Measurements from ENCODE around the gene B4GALT6. TPM values are rescaled to one million over a fixed set of nuclear protein-coding genes. Genes with fewer than 3 reads are reported as not detected.

B4GALT6 gene
- total RNA-seq, 2 experiments from 2014 or later = 0.41 to 1.8 TPM

DNA sequence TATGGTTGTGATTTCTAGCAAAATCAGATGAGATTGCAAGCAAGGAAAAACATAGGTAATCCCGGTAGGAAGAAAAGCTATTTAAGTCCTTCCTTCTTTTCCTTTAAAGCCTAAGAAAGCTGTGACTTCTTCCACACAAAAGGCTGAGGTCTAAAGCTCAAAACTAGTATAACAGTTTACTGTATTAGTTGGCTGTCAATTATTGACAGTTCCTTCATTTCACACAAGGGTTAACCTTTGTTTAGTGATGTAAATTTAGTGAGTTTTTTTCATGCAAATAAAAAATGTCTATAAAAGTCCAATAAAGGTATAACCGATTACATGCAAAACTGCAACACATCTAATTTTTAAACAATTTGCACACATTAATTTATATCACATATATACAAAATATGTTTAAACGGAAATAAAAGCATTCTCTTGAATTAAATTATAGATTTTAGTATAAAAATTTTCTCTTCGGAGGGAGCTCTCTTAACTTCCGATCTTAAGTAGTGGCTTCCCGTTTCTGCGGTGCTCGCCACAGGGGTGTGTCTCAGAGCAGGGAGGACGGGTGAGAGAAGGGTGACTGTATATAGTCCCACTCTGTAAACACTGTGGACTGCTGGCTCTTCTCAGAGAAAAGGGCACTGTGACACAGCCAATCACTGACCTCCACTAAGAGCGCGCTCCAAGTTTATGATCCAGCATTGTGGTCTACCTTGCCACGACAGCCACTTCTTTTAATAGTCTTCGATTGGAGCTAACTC is 59.3 kb downstream of the B4GALT6 start:
- CTCF ChIA-PET = no interaction called here
- H3K4me1 Mint-ChIP-seq = no peaks in the 10 kb centered on the region

DNA sequence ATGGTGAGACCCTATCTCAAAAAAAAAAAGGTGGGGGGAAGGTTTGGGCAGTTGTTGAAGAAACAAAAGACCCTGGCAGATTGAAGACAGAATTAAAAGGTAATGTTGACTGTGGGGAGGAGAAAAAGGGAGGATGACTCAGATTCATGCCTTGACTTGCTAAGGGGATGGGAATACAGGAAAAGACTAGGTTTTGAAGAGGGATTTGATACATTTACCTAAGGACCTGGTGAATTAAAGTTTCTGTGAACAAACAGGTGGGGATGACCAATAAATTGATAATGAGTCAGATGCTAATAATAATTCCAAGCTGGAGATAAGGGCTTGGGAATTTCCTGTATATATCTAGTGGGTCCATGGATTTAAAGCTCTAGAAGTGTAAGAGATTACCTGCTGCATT is 65.1 kb downstream of the B4GALT6 start:
- CTCF ChIA-PET = no interaction called here
- H3K4me1 Mint-ChIP-seq = no peaks in the 10 kb centered on the region

More for the DNA sequence above, 59.3 kb downstream of the B4GALT6 start:
- Mint-ChIP-seq H3K4me3 (no peak overlapping the region), H3K27ac (no peak overlapping the region), H3K27me3 (peaks cover 2% of the 10 kb centered on the region), H3K9me3 (ENCODE audit: low read depth) (no peaks in the 10 kb centered on the region), H3K36me3 (no peaks in the 10 kb centered on the region)
- ATAC-seq (no peak), DNase-seq (no peak)

DNA sequence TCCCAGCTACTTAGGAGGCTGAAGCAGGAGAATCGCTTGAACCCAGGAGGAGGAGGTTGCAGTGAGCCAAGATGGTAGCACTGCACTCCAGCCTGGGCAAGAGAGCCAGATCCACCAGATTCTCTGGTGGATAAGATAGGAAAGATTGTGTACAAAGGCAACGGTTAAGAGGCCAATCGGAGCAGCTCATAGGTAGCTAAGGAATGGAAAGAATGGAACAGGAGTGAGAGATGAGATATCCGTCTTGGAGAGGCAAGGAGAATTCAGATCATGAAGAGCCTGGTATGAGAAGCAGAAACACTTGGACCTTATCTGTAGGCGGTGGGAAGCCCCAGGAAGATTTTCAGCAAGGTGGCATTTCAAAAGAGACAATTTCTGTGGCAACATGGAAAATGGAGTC is 65.6 kb downstream of the B4GALT6 start:
- H3K36me3 Mint-ChIP-seq = no peaks in the 10 kb centered on the region

More for the DNA sequence above, 65.1 kb downstream of the B4GALT6 start:
- Mint-ChIP-seq H3K27ac (no peak overlapping the region), H3K9me3 (ENCODE audit: low read depth) (no peaks in the 10 kb centered on the region), H3K36me3 (no peaks in the 10 kb centered on the region), H3K4me3 (no peak overlapping the region), H3K27me3 (peaks cover 8% of the 10 kb centered on the region)
- DNase-seq = no peak
- ATAC-seq = no peak

DNA sequence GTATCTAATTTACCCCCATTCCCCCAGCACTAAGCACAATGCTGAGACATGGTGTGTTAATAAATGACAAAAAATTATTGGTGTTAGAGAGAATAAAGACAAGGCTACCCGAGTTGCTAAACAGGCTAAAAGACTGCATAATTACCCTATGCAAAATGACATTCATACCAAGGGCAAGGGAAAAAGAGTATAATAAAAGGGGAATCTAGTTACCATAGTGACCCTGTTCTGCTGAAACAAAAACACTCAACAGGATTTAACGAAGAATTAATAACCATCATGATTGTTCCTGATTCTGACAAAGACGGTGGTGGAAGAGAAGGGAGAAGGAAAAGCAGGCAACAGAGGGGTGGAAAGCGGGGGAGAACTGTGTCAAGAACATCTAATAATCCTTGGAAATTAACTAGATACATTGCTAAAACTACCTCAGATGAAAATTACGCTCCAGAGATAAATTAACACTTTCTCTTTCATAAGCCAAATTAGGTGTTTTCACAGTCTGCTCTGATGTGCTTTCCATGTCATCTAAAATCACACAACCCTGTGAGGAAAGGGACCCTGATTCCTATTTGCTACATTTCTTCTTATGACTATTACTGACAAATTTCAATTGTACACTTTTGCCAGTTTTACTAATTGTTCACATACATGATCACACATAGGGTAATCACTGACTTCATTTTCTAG is 67.2 kb downstream of the B4GALT6 start:
- Mint-ChIP-seq H3K4me1 (no peaks in the 10 kb centered on the region), H3K4me3 (no peak overlapping the region), H3K27me3 (peaks cover 6% of the 10 kb centered on the region), H3K36me3 (no peaks in the 10 kb centered on the region), H3K27ac (no peak overlapping the region), H3K9me3 (ENCODE audit: low read depth) (no peaks in the 10 kb centered on the region)
- CTCF ChIA-PET = no interaction called here
- DNase-seq (no peak), ATAC-seq (no peak)

More for the DNA sequence above, 65.6 kb downstream of the B4GALT6 start:
- Mint-ChIP-seq H3K4me1 (no peaks in the 10 kb centered on the region), H3K9me3 (ENCODE audit: low read depth) (no peaks in the 10 kb centered on the region), H3K27ac (no peak overlapping the region), H3K4me3 (no peak overlapping the region), H3K27me3 (peaks cover 8% of the 10 kb centered on the region)
- ATAC-seq = no peak
- no peak for DNase-seq
- CTCF ChIA-PET = no interaction called here

DNA sequence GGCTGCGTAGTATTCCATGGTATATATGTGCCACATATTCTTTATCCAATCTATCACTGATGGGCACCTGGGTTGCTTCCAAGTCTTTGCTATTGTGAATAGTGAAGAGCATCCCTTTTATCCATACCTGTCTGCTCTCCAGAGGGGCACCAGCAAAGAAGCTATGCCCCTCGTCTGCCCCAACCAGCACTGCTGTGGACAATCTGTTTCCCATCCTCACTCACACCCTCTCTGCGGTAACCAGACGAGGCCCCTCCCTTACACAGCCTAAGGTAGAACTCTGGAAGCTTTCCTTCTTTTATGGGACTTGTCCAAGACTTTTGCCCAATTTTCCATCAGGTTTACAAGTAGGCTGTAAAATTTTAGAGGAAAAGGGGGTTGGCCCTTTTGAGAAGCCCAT is 67.8 kb downstream of the B4GALT6 start:
- Mint-ChIP-seq H3K4me3 (no peak overlapping the region), H3K36me3 (no peaks in the 10 kb centered on the region), H3K27me3 (peaks cover 10% of the 10 kb centered on the region), H3K9me3 (ENCODE audit: low read depth) (no peaks in the 10 kb centered on the region), H3K4me1 (no peaks in the 10 kb centered on the region), H3K27ac (no peak overlapping the region)
- DNase-seq (no peak), ATAC-seq (no peak)
- CTCF ChIA-PET = no interaction called here

DNA sequence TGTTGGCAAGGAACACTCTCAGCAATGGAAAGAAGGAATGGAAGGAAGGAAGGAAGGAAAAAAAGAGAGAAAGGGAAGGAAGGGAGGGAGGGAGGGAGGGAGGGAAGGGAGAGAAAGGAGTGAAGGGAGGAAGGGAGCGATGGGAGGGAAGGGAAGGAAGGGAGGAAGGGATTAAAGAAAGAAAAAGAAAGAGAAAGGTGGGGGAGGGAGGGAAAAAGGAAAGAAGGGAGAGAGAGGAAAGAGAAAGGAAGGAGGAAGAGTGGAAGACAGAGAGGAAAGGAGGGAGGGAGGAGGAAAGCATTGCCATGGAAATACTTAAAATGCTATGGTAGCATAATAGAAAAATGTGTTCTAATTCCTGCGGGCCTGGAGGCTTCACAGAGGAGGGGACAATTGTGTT is 70.3 kb downstream of the B4GALT6 start:
- H3K9me3 Mint-ChIP-seq (ENCODE audit: low read depth) = no peaks in the 10 kb centered on the region
- CTCF ChIA-PET = interaction anchor here (1.1 kb wide), 1 partner anchor 32 kb away, joined by 3 read pairs; no protein-coding TSS in a partner anchor
- no peaks in the 10 kb centered on the region for H3K36me3 Mint-ChIP-seq
- DNase-seq = no peak
- no peak overlapping the region for H3K27ac Mint-ChIP-seq
- no peak for ATAC-seq
- H3K4me3 Mint-ChIP-seq = no peak overlapping the region
- H3K4me1 Mint-ChIP-seq = no peaks in the 10 kb centered on the region
- H3K27me3 Mint-ChIP-seq = peaks cover 10% of the 10 kb centered on the region

DNA sequence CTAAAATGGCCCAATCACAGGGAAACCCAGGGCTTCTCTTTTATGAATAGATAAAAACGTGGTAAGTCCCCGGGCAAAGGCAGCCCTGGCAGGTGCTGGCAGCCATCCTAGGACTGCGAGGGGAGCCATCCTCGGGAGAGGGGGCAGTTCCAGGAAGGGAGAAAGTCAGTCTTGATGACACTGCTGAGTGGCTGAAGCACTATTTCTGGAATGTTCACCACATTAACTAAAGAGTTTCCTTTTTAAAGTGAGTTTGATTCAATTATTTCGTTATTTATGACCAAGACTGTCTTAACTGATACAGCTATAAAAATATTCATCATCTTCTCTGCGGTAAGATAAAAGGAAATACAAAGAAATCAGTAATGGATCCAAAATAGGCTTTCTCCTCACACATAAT is 72.3 kb downstream of the B4GALT6 start:
- peaks cover 9% of the 10 kb centered on the region for H3K27me3 Mint-ChIP-seq
- DNase-seq (no peak), ATAC-seq (no peak)
- CTCF ChIA-PET = no interaction called here
- H3K27ac Mint-ChIP-seq = no peak overlapping the region
- H3K36me3 Mint-ChIP-seq = no peaks in the 10 kb centered on the region
- no peak overlapping the region for H3K4me3 Mint-ChIP-seq
- H3K4me1 Mint-ChIP-seq = no peaks in the 10 kb centered on the region
- H3K9me3 Mint-ChIP-seq (ENCODE audit: low read depth) = no peaks in the 10 kb centered on the region

DNA sequence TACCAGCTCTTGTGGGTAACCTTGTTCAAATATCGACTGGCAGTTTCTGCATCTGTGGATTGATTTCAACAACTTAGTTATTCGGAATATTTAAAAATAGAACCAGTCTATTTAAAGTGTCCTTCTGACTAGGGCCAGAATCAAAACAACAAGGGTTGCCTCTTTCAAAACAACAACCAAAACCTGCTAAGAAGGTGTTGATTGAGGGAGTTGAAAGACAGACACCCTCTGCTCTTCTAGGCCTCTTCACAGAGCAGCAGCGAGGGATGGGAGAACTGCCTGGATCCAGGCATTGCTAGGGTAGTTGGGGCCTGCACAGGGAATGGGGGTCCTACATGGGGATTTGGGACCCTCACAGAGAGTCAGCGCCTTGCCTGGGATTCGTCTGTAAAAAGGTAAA is 72.9 kb downstream of the B4GALT6 start:
- H3K4me3 Mint-ChIP-seq = no peak overlapping the region
- peaks cover 6% of the 10 kb centered on the region for H3K27me3 Mint-ChIP-seq
- DNase-seq (no peak), ATAC-seq (no peak)
- no peak overlapping the region for H3K27ac Mint-ChIP-seq
- CTCF ChIA-PET = no interaction called here
- H3K9me3 Mint-ChIP-seq (ENCODE audit: low read depth) = no peaks in the 10 kb centered on the region
- no peaks in the 10 kb centered on the region for H3K36me3 Mint-ChIP-seq
- no peaks in the 10 kb centered on the region for H3K4me1 Mint-ChIP-seq

DNA sequence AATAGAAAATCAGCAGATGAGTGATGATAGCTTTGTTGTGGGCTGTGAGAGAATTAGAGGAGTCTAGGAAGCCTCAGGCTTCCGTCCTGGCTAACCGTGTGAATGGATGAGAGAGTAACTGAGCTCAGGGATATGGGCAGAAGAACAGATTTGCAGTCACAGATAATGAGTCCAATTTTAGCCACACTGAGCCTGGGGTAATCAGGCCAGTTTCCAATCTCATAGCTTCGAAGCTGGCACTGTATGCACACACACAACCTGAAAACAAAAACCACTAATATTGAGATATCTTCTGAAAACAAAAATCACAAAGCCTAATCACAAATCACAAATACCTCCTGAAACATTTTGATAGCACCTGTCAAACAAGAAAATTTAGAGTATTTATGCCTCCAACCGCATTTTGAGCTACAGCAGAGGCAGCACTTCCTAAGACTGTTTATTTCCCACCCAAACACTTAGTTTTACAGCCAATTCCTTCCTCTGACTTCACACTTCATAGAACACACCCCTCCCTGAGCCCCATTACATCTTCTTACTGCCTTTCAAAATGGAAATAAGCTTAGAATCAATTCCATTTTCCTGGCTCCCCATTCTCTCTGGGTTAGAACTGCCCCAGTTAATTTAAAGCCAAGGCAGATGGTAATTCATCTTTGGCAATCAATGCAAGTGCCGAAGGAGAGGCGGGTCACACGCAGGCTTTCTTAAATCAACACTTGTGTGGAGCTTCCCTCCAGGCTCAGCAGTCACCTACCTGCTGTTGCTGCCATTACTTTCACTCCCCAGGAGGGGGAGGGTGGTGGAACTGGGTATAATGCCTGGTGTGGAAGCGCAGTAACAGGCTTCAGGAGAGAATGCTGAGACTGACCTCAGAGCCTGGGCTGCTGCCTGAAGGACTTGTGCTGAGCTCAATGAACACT is 73.8 kb downstream of the B4GALT6 start:
- no peak overlapping the region for H3K27ac Mint-ChIP-seq
- H3K27me3 Mint-ChIP-seq = peaks cover 6% of the 10 kb centered on the region
- no peak overlapping the region for H3K4me3 Mint-ChIP-seq
- no peaks in the 10 kb centered on the region for H3K4me1 Mint-ChIP-seq
- no peaks in the 10 kb centered on the region for H3K9me3 Mint-ChIP-seq (ENCODE audit: low read depth)
- ATAC-seq (no peak), DNase-seq (no peak)
- CTCF ChIA-PET = interaction anchor here (1.1 kb wide), 1 partner anchor 14 kb away, joined by 3 read pairs; no protein-coding TSS in a partner anchor
- no peaks in the 10 kb centered on the region for H3K36me3 Mint-ChIP-seq

DNA sequence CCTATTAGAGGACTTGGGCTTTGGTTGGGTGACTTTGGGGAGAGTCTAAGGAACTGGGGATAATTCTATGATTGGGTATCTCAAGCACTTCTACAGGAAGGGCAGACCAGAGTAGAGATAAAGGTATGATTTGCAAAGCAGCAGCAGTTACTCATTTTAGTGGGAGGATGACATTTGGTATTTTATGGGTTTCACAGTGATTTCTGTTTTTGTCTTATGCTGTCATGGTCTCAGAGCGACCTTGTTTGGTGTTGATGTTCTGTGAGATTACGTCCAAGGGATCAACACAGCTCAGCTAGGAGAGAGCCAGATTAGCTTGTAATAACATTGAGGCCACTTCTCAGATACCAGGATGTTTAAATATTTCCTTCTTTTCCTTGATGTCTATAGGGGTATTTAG is 74.5 kb downstream of the B4GALT6 start:
- Mint-ChIP-seq H3K27ac (no peak overlapping the region), H3K4me3 (no peak overlapping the region), H3K4me1 (no peaks in the 10 kb centered on the region), H3K9me3 (ENCODE audit: low read depth) (no peaks in the 10 kb centered on the region), H3K27me3 (peaks cover 4% of the 10 kb centered on the region), H3K36me3 (no peaks in the 10 kb centered on the region)
- ATAC-seq (no peak), DNase-seq (no peak)
- CTCF ChIA-PET = interaction anchor here (1.1 kb wide), 1 partner anchor 14 kb away, joined by 3 read pairs; no protein-coding TSS in a partner anchor

DNA sequence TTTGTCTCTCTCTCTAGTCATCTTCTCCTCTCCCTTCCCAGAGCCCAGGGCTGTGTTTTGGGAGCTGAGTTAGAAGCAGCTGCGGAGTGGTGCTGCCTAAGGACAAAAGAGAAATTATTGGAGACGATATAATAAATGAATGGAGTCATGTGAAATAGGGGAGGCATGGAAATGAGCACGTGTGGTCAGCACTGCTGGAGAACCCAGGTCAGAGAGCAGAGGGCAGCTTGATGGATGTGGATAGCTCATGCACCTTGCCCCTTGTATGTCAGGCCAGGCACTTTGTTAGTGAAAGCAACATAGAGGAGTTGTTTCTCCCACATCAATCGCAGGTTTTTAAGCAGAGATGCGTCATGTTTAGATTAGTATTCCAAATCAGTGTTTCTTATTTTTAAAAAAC is 77.0 kb downstream of the B4GALT6 start:
- Mint-ChIP-seq H3K9me3 (ENCODE audit: low read depth) (no peaks in the 10 kb centered on the region), H3K27me3 (peaks cover 6% of the 10 kb centered on the region), H3K36me3 (no peaks in the 10 kb centered on the region), H3K27ac (no peak overlapping the region), H3K4me1 (no peaks in the 10 kb centered on the region), H3K4me3 (no peak overlapping the region)
- ATAC-seq (no peak), DNase-seq (no peak)
- CTCF ChIA-PET = no interaction called here

DNA sequence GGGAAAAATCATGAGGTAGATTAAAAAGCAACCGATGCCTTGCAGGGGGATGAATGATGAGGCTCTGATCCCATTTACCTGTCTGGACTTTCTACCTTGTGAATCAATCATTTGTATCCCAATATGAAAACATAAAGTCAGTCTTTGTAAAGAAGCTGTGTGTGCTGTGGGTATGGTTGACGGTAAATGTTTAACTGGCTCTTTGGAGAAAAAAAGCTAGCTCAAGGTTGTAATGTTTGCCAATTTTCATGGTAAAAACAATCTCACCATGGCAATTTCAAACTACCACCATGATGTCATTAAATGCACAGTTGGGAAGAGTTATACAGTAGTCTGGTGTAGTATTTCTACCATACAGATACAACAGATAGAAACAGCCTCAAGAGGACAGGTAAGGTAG is 78.1 kb downstream of the B4GALT6 start:
- no peaks in the 10 kb centered on the region for H3K9me3 Mint-ChIP-seq (ENCODE audit: low read depth)
- no peak for ATAC-seq
- DNase-seq = no peak
- no peak overlapping the region for H3K4me3 Mint-ChIP-seq
- CTCF ChIA-PET = no interaction called here
- H3K27ac Mint-ChIP-seq = no peak overlapping the region
- H3K4me1 Mint-ChIP-seq = no peaks in the 10 kb centered on the region
- H3K36me3 Mint-ChIP-seq = no peaks in the 10 kb centered on the region
- peaks cover 2% of the 10 kb centered on the region for H3K27me3 Mint-ChIP-seq

DNA sequence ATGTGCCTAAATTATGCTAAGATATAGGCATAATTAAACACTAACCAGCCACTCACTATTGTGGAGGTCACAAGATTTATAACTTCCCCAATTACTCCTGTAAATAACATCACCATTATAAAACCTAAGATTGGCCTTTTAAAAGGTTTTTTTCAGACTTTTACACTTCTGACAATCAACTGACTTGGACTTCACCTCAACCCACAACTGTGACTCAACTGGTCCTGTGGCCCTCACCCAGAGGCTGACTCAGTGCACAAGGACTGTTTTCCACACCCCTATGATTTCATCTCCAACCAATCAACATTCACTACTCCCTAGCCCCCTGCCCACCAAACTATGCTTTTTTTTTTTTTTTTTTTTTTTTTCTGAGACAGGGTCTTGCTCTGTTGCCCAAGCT is 81.1 kb downstream of the B4GALT6 start:
- Mint-ChIP-seq H3K27ac (no peak overlapping the region), H3K36me3 (no peaks in the 10 kb centered on the region), H3K4me1 (no peaks in the 10 kb centered on the region), H3K4me3 (no peak overlapping the region), H3K27me3 (peaks cover 2% of the 10 kb centered on the region), H3K9me3 (ENCODE audit: low read depth) (no peaks in the 10 kb centered on the region)
- CTCF ChIA-PET = no interaction called here
- DNase-seq (no peak), ATAC-seq (no peak)
